Neural progenitor cell (in vitro differentiated cells): ENCODE data around the gene EHD4.

ENCODE experiments used
- CTCF ChIP-seq: fragments of 200-600 bp; sonication (generic); IDR thresholded peaks from 2 replicates; pipeline ENCODE4 v1.5.1; 2017; ENCODE audit warnings: antibody characterized with exemption, mild to moderate bottlenecking
- EZH2 ChIP-seq: fragments of 200-600 bp; sonication (generic); IDR thresholded peaks from 2 replicates; pipeline ENCODE4 v1.6.1; 2017; ENCODE audit warnings: antibody characterized with exemption, mild to moderate bottlenecking, moderate library complexity
- EZH2phosphoT487 ChIP-seq: fragments of 200-600 bp; sonication (generic); IDR thresholded peaks from 2 replicates; pipeline ENCODE4 v1.6.1; 2017; ENCODE audit warnings: antibody characterized with exemption

GRCh38 chr15:42002333-42002732, 30.0 kb upstream of the EHD4 start:
- TF ChIP-seq CTCF = no peak
- no peak for TF ChIP-seq EZH2
- TF ChIP-seq EZH2phosphoT487 = no peak
